ENCODE measurements around the gene IFITM1.
A peak's percentile ranks its signal among the peaks of the same experiment; 100 is the strongest.
"Not testable (repeated sequence)": the region's sequence is repeated elsewhere in the genome, so short reads cannot be mapped to it uniquely, and the experiment has no call there.

The IFITM1 gene

GRCh38 chr11:319888-320273, 6.0 kb downstream of the IFITM1 start:
- not testable (repeated sequence) for H3K23ac ChIP-seq (ENCODE audit: low read length); H2BK5ac ChIP-seq (ENCODE audit: low read length); DNase-seq; H3K18ac ChIP-seq (ENCODE audit: low read length); H3K4me1 ChIP-seq (ENCODE audit: control insufficient read depth, low read depth, low read length); H2AK5ac ChIP-seq (ENCODE audit: low read length); H4K8ac ChIP-seq (ENCODE audit: low read depth, low read length); H3K4me3 ChIP-seq (ENCODE audit: low read length); H2BK15ac ChIP-seq (replicated peaks; ENCODE audit: low read depth); H3K4me2 ChIP-seq (ENCODE audit: low read length); H3K4ac ChIP-seq (ENCODE audit: low read depth, low read length); H2BK120ac ChIP-seq (ENCODE audit: low read depth, low read length); H3K79me1 ChIP-seq (ENCODE audit: low read length); H3K36me3 ChIP-seq (ENCODE audit: control insufficient read depth, insufficient read depth, low read length); H3K27me3 ChIP-seq (ENCODE audit: insufficient read depth, low read length, poor library complexity); H4K5ac ChIP-seq (ENCODE audit: low read length); H3K27ac ChIP-seq (ENCODE audit: low read depth, low read length)
- Histone ChIP-seq H3K56ac (ENCODE audit: low read length) (peak overlapping the region; percentile 71), H3K79me2 (ENCODE audit: control insufficient read depth, insufficient read depth, low read length) (peaks cover 19% of the 10 kb centered on the region), H3K9ac (ENCODE audit: low read length) (peak overlapping the region; percentile 60)
- no CpG with 5 or more reads among the region's 10 CpGs for WGBS (ENCODE audit: extremely low coverage, insufficient coverage, low lambda C conversion rate)

DNA sequence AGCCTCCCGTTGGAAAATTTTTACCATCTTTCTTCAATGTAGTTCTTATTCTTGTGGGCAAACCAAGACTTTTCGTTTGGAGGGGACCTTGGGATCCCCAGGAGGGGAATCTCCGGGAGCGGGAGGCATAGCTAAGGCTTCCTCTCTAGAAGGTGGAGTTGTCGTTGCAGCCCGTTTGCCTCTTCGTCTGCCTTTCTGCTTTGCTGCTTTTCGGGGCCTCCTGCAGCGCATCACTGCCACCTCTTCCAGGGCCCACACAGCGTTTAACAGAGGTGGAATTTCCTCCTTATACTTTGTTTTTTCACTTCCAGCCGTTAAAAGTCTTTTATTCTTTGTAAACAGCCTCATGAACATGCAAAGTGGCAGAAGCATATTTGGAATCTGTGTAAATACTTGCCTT, 10.3 kb downstream of the IFITM1 start:
- Histone ChIP-seq H3K27ac (ENCODE audit: low read depth, low read length) (no peak overlapping the region), H3K18ac (ENCODE audit: low read length) (peak overlapping the region; percentile 40), H3K4ac (ENCODE audit: low read depth, low read length) (peak overlapping the region; percentile 71), H3K36me3 (ENCODE audit: control insufficient read depth, insufficient read depth, low read length) (no peaks in the 10 kb centered on the region), H2BK120ac (ENCODE audit: low read depth, low read length) (peak overlapping the region; percentile 35), H2BK15ac (replicated peaks; ENCODE audit: low read depth) (no peak overlapping the region), H3K23ac (ENCODE audit: low read length) (no peak overlapping the region), H4K5ac (ENCODE audit: low read length) (no peak overlapping the region), H2AK5ac (ENCODE audit: low read length) (no peak overlapping the region), H3K79me1 (ENCODE audit: low read length) (peaks cover 2% of the 10 kb centered on the region), H3K4me1 (ENCODE audit: control insufficient read depth, low read depth, low read length) (peaks cover 5% of the 10 kb centered on the region), H3K79me2 (ENCODE audit: control insufficient read depth, insufficient read depth, low read length) (peaks cover 4% of the 10 kb centered on the region), H3K4me2 (ENCODE audit: low read length) (no peak overlapping the region), H3K4me3 (ENCODE audit: low read length) (no peak overlapping the region), H3K27me3 (ENCODE audit: insufficient read depth, low read length, poor library complexity) (no peaks in the 10 kb centered on the region), H3K56ac (ENCODE audit: low read length) (peak overlapping the region; percentile 53), H2BK5ac (ENCODE audit: low read length) (no peak overlapping the region), H3K9ac (ENCODE audit: low read length) (no peak overlapping the region), H4K8ac (ENCODE audit: low read depth, low read length) (no peak overlapping the region)
- DNase-seq, result no peak
- no CpG with 5 or more reads among the region's 11 CpGs for WGBS (ENCODE audit: extremely low coverage, insufficient coverage, low lambda C conversion rate)

GRCh38 chr11:324593-325517, 11.0 kb downstream of the IFITM1 start:
- peak overlapping the region; percentile 44 for H3K18ac ChIP-seq (ENCODE audit: low read length)
- not testable (repeated sequence) for H3K79me2 ChIP-seq (ENCODE audit: control insufficient read depth, insufficient read depth, low read length); H3K4me1 ChIP-seq (ENCODE audit: control insufficient read depth, low read depth, low read length); H3K4me2 ChIP-seq (ENCODE audit: low read length); H3K36me3 ChIP-seq (ENCODE audit: control insufficient read depth, insufficient read depth, low read length); H2AK5ac ChIP-seq (ENCODE audit: low read length); H3K9ac ChIP-seq (ENCODE audit: low read length); DNase-seq; H2BK15ac ChIP-seq (replicated peaks; ENCODE audit: low read depth); H3K27ac ChIP-seq (ENCODE audit: low read depth, low read length); H4K8ac ChIP-seq (ENCODE audit: low read depth, low read length); H3K4me3 ChIP-seq (ENCODE audit: low read length); H3K4ac ChIP-seq (ENCODE audit: low read depth, low read length); H3K27me3 ChIP-seq (ENCODE audit: insufficient read depth, low read length, poor library complexity); H3K23ac ChIP-seq (ENCODE audit: low read length); H4K5ac ChIP-seq (ENCODE audit: low read length); H2BK5ac ChIP-seq (ENCODE audit: low read length); H3K56ac ChIP-seq (ENCODE audit: low read length); H3K79me1 ChIP-seq (ENCODE audit: low read length)
- peak overlapping the region; percentile 35 for H2BK120ac ChIP-seq (ENCODE audit: low read depth, low read length)
- WGBS (ENCODE audit: extremely low coverage, insufficient coverage, low lambda C conversion rate), result no CpG with 5 or more reads among the region's 34 CpGs

- no peak for DNase-seq
- peak overlapping the region; percentile 81 for H3K4ac ChIP-seq (ENCODE audit: low read depth, low read length)
- peak overlapping the region; percentile 76 for H3K56ac ChIP-seq (ENCODE audit: low read length)
- peak overlapping the region; percentile 65 for H3K18ac ChIP-seq (ENCODE audit: low read length)
- H3K27ac ChIP-seq (ENCODE audit: low read depth, low read length), result no peak overlapping the region
- H4K5ac ChIP-seq (ENCODE audit: low read length), result no peak overlapping the region
- peak overlapping the region; percentile 13 for H2BK5ac ChIP-seq (ENCODE audit: low read length)
- peaks cover 5% of the 10 kb centered on the region for H3K4me1 ChIP-seq (ENCODE audit: control insufficient read depth, low read depth, low read length)
- no peak overlapping the region for H3K4me2 ChIP-seq (ENCODE audit: low read length)
- peak overlapping the region; percentile 2 for H2BK120ac ChIP-seq (ENCODE audit: low read depth, low read length)
- WGBS (ENCODE audit: extremely low coverage, insufficient coverage, low lambda C conversion rate), result no CpG with 5 or more reads among the region's 30 CpGs
- H3K79me1 ChIP-seq (ENCODE audit: low read length), result no peaks in the 10 kb centered on the region
- no peak overlapping the region for H3K9ac ChIP-seq (ENCODE audit: low read length)
- no peak overlapping the region for H3K4me3 ChIP-seq (ENCODE audit: low read length)
- no peaks in the 10 kb centered on the region for H3K79me2 ChIP-seq (ENCODE audit: control insufficient read depth, insufficient read depth, low read length)
- H2BK15ac ChIP-seq (replicated peaks; ENCODE audit: low read depth), result no peak overlapping the region
- H2AK5ac ChIP-seq (ENCODE audit: low read length), result peak overlapping the region; percentile 92
- no peak overlapping the region for H4K8ac ChIP-seq (ENCODE audit: low read depth, low read length)
- no peaks in the 10 kb centered on the region for H3K27me3 ChIP-seq (ENCODE audit: insufficient read depth, low read length, poor library complexity)
- no peak overlapping the region for H3K23ac ChIP-seq (ENCODE audit: low read length)
- H3K36me3 ChIP-seq (ENCODE audit: control insufficient read depth, insufficient read depth, low read length), result no peaks in the 10 kb centered on the region
Observed at GRCh38 chr11:325796-326591, 12.2 kb downstream of the IFITM1 start.

DNA sequence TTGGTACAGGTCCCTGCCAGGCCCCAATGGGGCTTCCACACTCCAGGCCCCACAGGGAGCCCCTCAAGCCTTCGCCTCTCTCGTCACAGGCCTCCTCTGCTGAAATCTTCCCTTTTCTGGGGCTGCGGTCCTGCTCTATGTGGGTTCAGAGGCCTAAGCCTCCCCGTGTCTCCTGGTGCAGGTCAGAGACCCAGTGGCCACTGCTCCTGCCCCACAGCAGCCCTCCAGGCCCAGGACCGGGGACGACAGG, 12.7 kb downstream of the IFITM1 start:
- H3K79me1 ChIP-seq (ENCODE audit: low read length), result no peaks in the 10 kb centered on the region
- no peak for DNase-seq
- H3K23ac ChIP-seq (ENCODE audit: low read length), result no peak overlapping the region
- H3K9ac ChIP-seq (ENCODE audit: low read length), result no peak overlapping the region
- peak overlapping the region; percentile 81 for H3K4ac ChIP-seq (ENCODE audit: low read depth, low read length)
- H2BK15ac ChIP-seq (replicated peaks; ENCODE audit: low read depth), result no peak overlapping the region
- WGBS (ENCODE audit: extremely low coverage, insufficient coverage, low lambda C conversion rate), result no CpG with 5 or more reads among the region's 6 CpGs
- peak overlapping the region; percentile 13 for H2BK5ac ChIP-seq (ENCODE audit: low read length)
- peak overlapping the region; percentile 65 for H3K18ac ChIP-seq (ENCODE audit: low read length)
- H3K4me2 ChIP-seq (ENCODE audit: low read length), result no peak overlapping the region
- H4K8ac ChIP-seq (ENCODE audit: low read depth, low read length), result no peak overlapping the region
- H3K79me2 ChIP-seq (ENCODE audit: control insufficient read depth, insufficient read depth, low read length), result no peaks in the 10 kb centered on the region
- H3K4me1 ChIP-seq (ENCODE audit: control insufficient read depth, low read depth, low read length), result peaks cover 5% of the 10 kb centered on the region
- H3K27me3 ChIP-seq (ENCODE audit: insufficient read depth, low read length, poor library complexity), result no peaks in the 10 kb centered on the region
- H3K56ac ChIP-seq (ENCODE audit: low read length), result peak overlapping the region; percentile 76
- peak overlapping the region; percentile 2 for H2BK120ac ChIP-seq (ENCODE audit: low read depth, low read length)
- no peaks in the 10 kb centered on the region for H3K36me3 ChIP-seq (ENCODE audit: control insufficient read depth, insufficient read depth, low read length)
- no peak overlapping the region for H2AK5ac ChIP-seq (ENCODE audit: low read length)
- H4K5ac ChIP-seq (ENCODE audit: low read length), result no peak overlapping the region
- no peak overlapping the region for H3K27ac ChIP-seq (ENCODE audit: low read depth, low read length)
- H3K4me3 ChIP-seq (ENCODE audit: low read length), result no peak overlapping the region
